ENCODE results near the gene WDR87. TPM values are rescaled to one million over a fixed set of nuclear protein-coding genes. Genes with fewer than 3 reads are reported as not detected.

Gene WDR87
- total and polyA plus RNA-seq, 2 donors (not counting 3 experiments of a cell fraction or from before 2014, with no cell fraction given): not detected

- Histone ChIP-seq H3K79me2 (ENCODE audit: control insufficient read depth, insufficient read depth, low read length) (peaks cover 67% of the 10 kb centered on the region), H2AFZ (ENCODE audit: low read depth, low read length) (no peak overlapping the region), H3K27me3 (ENCODE audit: control insufficient read depth in 2 of 2, insufficient read depth in 2 of 2, low read length in 2 of 2) (no peaks in the 10 kb centered on the region), H3K9me3 (replicated peaks; ENCODE audit: control insufficient read depth, insufficient read depth, low read length) (no peaks in the 10 kb centered on the region), H3K36me3 (ENCODE audit: control insufficient read depth in 2 of 2, extremely low read depth in 1 of 2, insufficient read depth in 2 of 2, low read length in 2 of 2) (peaks cover 0 to 3% of the 10 kb centered on the region in 2 experiments), H4K20me1 (replicated peaks; ENCODE audit: control insufficient read depth, extremely low read depth, insufficient read depth, low read length) (no peaks in the 10 kb centered on the region), H3K4me3 (replicated peaks in 1 of 3; ENCODE audit: insufficient read depth in 1 of 3, low read depth in 1 of 3, low read length in 3 of 3) (no peak overlapping the region), H3K4me2 (ENCODE audit: insufficient read depth, low read length) (no peak overlapping the region), H3K27ac (ENCODE audit: insufficient read depth, low read depth, low read length) (no peak overlapping the region), H3K9ac (replicated peaks; ENCODE audit: extremely low read depth, insufficient read depth, low read length) (no peak overlapping the region), H3K4me1 (ENCODE audit: control insufficient read depth, extremely low read depth, insufficient read depth, low read length) (no peaks in the 10 kb centered on the region), H3K9me1 (replicated peaks; ENCODE audit: control insufficient read depth, extremely low read depth, insufficient read depth, low read length) (no peaks in the 10 kb centered on the region)
- DNase-seq (ENCODE audit: low read depth, low spot score) (no peak), FAIRE-seq (no peak)
- BruUV-seq (replicated peaks): no TSS peak
- intact Hi-C loops (cut with micrococcal nuclease): no loop called here
- no peak for TF ChIP-seq POLR2A (IDR thresholded peaks at IDR 0.05; ENCODE audit: low read depth, low read length)
- TF ChIP-seq, protein P1, sequence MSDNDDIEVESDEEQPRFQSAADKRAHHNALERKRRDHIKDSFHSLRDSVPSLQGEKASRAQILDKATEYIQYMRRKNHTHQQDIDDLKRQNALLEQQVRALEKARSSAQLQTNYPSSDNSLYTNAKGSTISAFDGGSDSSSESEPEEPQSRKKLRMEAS (IDR thresholded peaks at IDR 0.05; ENCODE audit: insufficient read depth, insufficient read length): no peak
- no peak for TF ChIP-seq POLR2AphosphoS5 (IDR thresholded peaks at IDR 0.05; ENCODE audit: insufficient read depth, low read depth, low read length)
- TF ChIP-seq MYC (IDR thresholded peaks at IDR 0.05; ENCODE audit: low read depth, low read length): no peak
- TF ChIP-seq, protein P2, sequence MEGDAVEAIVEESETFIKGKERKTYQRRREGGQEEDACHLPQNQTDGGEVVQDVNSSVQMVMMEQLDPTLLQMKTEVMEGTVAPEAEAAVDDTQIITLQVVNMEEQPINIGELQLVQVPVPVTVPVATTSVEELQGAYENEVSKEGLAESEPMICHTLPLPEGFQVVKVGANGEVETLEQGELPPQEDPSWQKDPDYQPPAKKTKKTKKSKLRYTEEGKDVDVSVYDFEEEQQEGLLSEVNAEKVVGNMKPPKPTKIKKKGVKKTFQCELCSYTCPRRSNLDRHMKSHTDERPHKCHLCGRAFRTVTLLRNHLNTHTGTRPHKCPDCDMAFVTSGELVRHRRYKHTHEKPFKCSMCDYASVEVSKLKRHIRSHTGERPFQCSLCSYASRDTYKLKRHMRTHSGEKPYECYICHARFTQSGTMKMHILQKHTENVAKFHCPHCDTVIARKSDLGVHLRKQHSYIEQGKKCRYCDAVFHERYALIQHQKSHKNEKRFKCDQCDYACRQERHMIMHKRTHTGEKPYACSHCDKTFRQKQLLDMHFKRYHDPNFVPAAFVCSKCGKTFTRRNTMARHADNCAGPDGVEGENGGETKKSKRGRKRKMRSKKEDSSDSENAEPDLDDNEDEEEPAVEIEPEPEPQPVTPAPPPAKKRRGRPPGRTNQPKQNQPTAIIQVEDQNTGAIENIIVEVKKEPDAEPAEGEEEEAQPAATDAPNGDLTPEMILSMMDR (IDR thresholded peaks at IDR 0.05; ENCODE audit: extremely low read depth in 1 of 2, insufficient read depth in 1 of 2, low read depth in 1 of 2, low read length in 2 of 2): no peak
- no peak for TF ChIP-seq GATA2 (IDR thresholded peaks at IDR 0.05; ENCODE audit: insufficient read depth, insufficient read length, low read depth, low read length)
- TF ChIP-seq FOS (IDR thresholded peaks at IDR 0.05; ENCODE audit: borderline replicate concordance, insufficient read depth, low read length): no peak
- TF ChIP-seq JUN (IDR thresholded peaks at IDR 0.05; ENCODE audit: borderline replicate concordance, insufficient read depth, insufficient read length, low read depth): no peak
- TF ChIP-seq EZH2 (IDR thresholded peaks at IDR 0.05; ENCODE audit: borderline replicate concordance, low read depth, low read length, severe bottlenecking): no peak
- dilution Hi-C loops (cut with MboI; ENCODE audit: extremely low pct_ligation_motif_present, low sequenced_read_pairs): no loop called here
- POLR2A ChIA-PET: interaction anchor here (0.5 to 0.7 kb wide), 2 partner anchors 30 to 428 kb away, joined by 5 read pairs; no protein-coding TSS in a partner anchor
- CTCF ChIA-PET: no interaction called here
These were observed 14.4 kb upstream of the WDR87 start for GRCh38 chr19:37920591-37921450.

Data from endothelial cell of umbilical vein (primary cell).